ENCODE measurements around the gene KIF18B.

- TF ChIP-seq CTCF (IDR thresholded peaks at IDR 0.05) (peak; percentile 77 to 92 (median 88)), POLR2A (IDR thresholded peaks at IDR 0.05) (no peak)
Measured at GRCh38 chr17:44919885-44920564, 27.5 kb downstream of the KIF18B start.

Data from right lobe of liver (tissue), 4 donors.